OCI-LY1 (cell line): ENCODE measurements around the gene TRIL.

Source experiments
- CTCF ChIP-seq: fragments of 200-600 bp; sonication (generic), shearing (Covaris generic); IDR thresholded peaks from 2 replicates; pipeline ENCODE4 v1.5.1; 2017; ENCODE audit warnings: mild to moderate bottlenecking, antibody characterized with exemption, low read length, moderate library complexity, mixed read lengths
- EZH2 ChIP-seq: fragments of 200-600 bp; sonication (generic), shearing (Covaris generic); IDR thresholded peaks from 2 replicates; pipeline ENCODE4 v1.8.0; 2017; ENCODE audit warnings: borderline replicate concordance, mixed run types, mild to moderate bottlenecking, antibody characterized with exemption, low read length, moderate library complexity, mixed read lengths

- TF ChIP-seq CTCF (no peak), EZH2 (no peak)
Observed at GRCh38 chr7:28955356-28955717, 2.8 kb downstream of the TRIL start.
